Left renal pelvis (tissue), 4 donors: ENCODE measurements around the gene NCLN. TPM values are rescaled to one million over a fixed set of nuclear protein-coding genes. Genes with fewer than 3 reads are reported as not detected.
"Not testable (repeated sequence)": the region's sequence is repeated elsewhere in the genome, so short reads cannot be mapped to it uniquely, and the experiment has no call there.

Experiments
- DNase-seq, 4 donors: peaks; one replicate each; pipeline ENCODE4 v3.0.0-alpha.2; 2013; ENCODE audit warnings: low read depth in 4 of 4, low spot score in 3 of 4
- polyA plus RNA-seq, 4 donors: library from polyadenylated mRNA; unstranded; fragments of 120-200 nt; gene quantifications; one replicate each; pipeline ENCODE4 v1.2.1, GENCODE V29; 2013; ENCODE audit not compliant: insufficient read length in 4 of 4

Gene NCLN
- polyA plus RNA-seq, 4 donors = 28.1 to 50.9 (median 32.1) TPM

DNA sequence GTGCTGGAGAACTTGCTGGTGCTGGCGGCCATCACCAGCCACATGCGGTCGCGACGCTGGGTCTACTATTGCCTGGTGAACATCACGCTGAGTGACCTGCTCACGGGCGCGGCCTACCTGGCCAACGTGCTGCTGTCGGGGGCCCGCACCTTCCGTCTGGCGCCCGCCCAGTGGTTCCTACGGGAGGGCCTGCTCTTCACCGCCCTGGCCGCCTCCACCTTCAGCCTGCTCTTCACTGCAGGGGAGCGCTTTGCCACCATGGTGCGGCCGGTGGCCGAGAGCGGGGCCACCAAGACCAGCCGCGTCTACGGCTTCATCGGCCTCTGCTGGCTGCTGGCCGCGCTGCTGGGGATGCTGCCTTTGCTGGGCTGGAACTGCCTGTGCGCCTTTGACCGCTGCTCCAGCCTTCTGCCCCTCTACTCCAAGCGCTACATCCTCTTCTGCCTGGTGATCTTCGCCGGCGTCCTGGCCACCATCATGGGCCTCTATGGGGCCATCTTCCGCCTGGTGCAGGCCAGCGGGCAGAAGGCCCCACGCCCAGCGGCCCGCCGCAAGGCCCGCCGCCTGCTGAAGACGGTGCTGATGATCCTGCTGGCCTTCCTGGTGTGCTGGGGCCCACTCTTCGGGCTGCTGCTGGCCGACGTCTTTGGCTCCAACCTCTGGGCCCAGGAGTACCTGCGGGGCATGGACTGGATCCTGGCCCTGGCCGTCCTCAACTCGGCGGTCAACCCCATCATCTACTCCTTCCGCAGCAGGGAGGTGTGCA lies 6.6 kb upstream of the NCLN start:
- no peak for DNase-seq

DNA sequence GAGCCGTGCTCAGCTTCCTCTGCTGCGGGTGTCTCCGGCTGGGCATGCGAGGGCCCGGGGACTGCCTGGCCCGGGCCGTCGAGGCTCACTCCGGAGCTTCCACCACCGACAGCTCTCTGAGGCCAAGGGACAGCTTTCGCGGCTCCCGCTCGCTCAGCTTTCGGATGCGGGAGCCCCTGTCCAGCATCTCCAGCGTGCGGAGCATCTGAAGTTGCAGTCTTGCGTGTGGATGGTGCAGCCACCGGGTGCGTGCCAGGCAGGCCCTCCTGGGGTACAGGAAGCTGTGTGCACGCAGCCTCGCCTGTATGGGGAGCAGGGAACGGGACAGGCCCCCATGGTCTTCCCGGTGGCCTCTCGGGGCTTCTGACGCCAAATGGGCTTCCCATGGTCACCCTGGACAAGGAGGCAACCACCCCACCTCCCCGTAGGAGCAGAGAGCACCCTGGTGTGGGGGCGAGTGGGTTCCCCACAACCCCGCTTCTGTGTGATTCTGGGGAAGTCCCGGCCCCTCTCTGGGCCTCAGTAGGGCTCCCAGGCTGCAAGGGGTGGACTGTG lies 5.9 kb upstream of the NCLN start:
- no peak for DNase-seq

DNA sequence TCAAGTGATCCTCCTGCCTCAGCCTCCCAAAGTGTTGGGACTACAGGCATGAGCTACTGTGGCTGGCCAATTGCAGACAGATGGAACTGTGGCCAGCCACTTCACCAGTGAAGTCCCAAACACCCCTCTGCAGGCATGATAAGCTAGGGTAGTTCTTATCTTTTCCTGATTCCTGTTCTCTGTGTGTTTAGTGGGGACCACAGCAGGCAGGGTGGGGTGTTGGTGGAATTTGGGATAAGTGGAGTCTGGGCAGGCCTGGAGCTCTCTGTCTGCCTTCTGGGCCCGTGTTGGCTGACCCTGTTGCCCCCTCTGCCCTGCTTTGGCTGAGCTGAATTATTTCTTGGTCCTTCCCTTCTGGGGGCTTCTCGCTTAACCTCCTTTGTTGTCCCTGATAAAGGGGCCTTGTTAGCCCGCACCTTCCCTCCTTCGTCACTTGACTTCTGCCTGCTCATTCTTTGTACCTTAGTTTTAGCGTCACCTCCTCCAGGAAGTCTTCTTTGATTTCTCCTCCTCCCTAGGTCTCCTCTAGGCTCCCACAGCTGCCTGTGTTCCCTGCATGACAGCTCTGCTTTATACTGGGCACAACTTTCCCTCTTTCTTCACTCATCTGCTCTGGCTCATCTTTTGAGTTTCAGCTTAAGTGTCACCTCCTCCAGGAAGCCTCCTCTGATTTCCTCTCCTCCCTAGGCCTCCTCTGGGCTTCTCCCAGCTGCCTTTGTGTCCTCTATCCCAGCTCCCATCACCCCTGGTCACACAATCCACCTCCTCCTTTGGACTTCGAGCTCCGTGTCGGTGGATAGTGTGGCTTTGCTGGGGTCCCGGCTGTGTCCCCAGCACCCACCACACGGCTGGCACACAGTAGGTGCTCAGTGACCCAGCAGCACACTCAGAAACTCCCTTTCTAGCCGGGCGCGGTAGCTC lies 1.7 kb upstream of the NCLN start:
- DNase-seq = no peak

DNA sequence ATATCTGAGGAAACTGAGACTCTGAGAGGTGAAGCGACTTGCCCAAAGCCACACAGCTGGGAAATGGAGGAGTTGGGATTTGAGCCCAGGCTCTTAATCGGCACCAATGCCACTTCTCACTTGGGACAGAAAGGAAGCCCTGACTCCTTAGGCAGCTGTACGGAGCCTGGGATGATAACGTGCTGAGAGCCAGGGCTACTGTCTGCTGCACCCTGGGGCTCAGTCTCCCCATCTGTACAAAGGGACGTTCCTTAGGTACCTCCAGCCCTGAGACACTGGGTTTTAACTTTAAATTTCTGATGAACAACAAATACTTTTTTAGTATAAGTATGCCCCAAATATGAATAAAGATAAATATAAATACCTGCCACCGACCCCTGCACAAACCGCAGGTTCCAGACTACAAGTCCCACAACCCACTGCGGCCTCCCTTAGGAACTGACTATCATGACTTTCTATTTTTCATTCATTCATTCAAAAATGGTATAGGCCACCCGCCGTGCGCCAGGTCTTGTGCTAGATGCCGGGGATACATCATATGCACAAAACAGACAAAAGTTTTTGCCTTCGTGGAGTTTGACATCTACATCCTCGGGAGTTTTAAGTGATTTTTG lies 776 bp upstream of the NCLN start:
- no peak for DNase-seq

DNA sequence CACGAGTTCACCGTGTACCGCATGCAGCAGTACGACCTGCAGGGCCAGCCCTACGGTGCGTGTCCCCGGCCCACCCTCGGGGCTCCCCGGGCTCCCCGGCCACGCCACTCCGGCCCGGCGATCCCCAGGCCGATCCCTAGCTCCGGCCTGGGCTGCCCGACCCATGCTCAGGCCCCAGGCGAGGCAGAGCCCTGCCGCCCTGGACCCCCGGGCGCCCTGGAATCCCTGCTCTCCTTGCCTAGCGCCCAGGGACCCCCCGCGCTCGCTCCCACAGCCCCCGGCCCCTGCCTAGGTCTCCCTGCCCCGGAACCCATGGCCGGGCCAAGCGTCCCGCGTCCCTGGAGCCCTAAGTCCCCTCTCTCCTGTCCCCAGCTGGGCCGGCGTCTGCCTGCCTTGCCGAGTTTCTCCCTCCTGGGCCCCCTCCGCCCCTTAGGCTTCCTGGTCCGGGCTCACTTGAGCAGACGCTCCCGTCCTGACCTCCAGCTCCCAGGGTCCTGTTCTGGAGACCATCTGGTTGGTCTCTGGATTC lies 494 bp downstream of the NCLN start:
- peak in 1 of 4 donors; percentile 11 for DNase-seq

DNA sequence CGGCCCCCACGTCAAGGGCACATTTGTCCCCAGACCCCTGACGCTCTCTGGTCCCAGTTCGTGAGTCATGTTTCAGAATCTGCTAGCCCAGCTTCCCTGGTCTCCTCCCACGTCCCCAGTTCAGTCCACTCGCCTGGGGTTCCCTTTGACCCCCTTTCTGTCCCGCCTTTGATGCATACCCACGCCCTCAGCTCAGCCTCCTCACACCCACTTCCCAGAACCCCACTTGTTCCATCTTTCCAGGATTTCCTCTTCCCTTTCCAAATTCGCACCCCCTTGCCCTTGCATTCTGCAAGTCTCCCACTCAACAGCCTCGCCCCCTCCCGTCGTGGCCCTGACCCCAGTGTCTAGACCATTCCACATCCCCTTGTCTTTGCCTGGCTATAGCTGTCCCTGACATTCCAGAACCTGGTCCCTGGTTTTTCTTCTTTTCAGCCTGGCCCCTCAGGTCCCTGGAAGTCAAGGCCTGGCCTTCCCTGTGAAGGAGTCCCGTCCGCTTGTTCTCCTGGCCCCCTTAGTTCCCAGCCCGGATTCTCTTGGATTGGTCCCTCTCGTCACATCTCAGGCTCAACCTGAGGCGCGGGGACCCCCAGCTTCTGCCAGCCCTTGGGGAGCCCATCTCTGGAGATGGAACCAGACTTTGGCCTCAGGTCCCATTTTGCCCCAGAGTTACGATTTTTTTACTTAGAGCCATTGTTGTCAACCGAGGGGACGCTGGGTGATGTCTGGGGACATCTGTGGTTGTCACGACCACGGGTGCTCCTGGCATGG lies 1.3 kb downstream of the NCLN start:
- no peak for DNase-seq

DNA sequence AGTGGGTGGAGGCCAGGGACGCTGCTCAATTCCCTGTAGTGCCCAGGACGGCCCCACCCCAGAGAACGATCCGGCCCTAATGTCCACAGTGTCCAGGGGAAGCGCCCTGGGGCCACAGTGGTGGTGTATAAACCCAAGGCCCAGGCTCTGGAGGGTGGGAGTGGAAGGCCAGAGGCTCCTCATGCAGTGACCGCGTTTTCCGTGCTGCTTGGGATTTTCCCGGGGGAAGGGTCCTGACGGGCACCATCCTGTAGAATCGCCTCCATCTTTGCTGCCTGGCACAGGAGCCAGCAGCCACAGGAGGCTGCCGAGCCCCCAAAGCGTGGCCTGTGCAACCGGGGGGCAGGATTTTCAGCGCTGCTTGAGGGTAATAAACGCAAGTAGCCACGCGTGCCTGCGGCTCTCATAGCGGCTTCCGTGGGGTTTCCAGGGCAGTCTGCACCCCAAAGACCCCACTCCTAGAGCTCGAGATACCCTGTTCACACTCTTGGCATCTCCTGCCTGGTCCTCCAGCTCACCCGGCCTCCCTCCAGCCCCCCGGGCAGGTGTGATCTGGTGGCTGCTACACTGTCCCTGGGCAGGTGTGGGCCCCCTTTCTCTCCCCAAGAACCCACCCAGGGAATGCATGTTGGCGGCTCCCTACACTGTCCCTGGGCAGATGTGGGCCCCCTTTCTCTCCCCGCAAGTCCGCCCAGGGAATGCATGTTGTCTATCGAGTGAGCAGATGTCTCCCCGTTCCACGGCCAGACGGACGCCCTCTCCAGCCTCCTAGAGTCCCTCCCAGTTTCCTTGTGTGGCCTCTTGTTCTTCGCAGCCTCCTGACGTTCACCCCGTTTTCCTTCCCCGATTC lies 2.2 kb downstream of the NCLN start:
- no peak for DNase-seq

DNA sequence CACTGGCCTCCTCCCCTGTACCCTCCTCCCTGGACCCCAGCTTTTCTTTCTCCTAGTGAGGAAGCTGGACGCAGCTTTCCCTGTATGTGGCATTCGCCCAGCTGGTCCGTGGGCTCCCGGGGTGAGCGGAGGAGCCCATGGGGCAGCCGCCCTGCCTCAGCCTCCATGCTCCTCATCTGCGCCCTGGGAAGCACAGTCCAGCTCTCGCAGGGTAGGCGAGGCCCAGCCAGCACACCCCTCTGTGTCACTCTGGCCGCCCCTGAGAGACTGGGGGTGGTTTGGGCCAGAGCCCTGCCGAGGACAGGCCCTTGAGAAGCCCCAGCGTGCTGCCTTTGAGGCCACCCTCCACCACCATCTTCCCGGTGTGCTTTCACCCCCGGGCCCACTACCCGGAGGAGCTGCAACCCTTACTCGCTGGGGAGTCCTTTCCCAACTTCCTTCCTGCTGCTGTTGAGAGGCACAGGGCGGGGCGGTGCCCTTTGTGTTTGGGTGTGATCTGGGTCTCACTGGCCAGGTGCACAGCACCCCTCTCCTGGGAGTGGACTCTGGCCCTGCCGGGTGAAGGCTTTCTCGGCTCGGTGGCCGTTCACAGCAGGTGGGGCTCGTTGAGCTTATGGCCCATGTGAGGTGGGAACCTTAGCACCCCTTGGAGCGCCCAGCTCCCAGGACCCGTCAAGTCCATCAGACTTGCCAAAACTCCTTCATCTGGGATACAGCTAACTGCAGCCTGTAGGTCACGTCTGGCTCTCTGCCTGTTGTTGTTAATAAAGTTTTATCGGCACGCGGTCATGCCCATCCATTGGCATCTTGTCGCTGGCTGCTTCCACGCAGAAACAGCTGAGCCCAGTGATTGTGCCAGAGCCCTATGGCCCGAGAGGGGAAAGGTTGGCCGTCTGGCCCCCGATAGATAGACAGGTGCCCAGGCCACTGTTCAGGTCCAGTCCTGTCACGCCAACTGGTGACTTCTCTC lies 3.2 kb downstream of the NCLN start:
- no peak for DNase-seq

DNA sequence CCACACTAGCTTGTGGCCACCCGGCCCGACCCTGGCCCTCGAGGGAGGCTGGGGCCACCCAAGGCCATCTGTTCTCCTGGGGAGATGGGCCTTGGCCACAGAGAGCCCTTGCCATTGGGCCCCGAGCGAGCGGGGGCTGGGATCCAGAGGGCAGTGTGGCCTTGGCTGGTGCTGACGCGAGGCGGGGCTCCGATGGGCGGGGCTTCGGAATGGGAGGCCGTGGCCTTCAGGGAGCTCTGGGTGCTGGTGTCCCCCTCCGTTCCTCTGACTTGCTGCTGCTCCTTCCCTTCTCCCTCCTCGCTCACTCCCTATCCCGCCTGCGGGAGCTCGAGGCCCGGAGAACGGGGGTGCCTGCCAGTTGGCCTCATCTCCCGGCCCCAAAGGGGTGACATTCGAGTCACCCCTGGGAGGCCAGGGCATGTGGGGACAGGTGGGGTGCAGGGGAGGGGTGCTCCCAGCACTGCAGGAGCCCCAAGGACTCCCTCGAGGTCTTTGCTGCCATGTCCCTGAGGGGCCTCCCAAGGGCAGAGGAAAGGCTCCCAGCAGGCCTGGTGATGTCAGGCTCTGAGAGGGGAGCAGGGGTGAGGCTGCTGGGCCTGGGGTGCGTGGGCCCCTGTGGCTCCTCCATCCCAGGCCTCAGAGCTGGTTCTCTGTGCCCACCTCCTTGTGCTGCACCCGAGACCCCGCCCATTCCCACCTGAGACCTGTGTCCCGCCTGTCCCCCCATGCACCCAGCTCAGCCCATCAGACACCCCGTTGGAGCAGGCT lies 4.2 kb downstream of the NCLN start:
- no peak for DNase-seq

DNA sequence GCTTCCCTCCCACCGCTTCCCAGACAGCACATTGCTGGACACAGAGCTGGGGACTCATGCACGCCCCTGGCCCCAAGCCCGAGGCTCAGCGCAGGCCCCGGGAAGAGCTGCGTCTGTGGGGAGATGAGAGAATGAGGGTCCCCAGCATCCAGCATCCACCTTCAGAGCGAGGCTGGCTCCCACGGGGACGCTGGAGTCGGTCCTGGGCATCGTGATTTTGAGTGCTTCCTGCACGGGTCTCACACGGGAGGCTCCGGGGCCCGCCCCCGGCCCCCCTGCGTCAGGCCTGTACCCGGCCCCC lies 4.7 kb downstream of the NCLN start:
- no peak for DNase-seq

DNA sequence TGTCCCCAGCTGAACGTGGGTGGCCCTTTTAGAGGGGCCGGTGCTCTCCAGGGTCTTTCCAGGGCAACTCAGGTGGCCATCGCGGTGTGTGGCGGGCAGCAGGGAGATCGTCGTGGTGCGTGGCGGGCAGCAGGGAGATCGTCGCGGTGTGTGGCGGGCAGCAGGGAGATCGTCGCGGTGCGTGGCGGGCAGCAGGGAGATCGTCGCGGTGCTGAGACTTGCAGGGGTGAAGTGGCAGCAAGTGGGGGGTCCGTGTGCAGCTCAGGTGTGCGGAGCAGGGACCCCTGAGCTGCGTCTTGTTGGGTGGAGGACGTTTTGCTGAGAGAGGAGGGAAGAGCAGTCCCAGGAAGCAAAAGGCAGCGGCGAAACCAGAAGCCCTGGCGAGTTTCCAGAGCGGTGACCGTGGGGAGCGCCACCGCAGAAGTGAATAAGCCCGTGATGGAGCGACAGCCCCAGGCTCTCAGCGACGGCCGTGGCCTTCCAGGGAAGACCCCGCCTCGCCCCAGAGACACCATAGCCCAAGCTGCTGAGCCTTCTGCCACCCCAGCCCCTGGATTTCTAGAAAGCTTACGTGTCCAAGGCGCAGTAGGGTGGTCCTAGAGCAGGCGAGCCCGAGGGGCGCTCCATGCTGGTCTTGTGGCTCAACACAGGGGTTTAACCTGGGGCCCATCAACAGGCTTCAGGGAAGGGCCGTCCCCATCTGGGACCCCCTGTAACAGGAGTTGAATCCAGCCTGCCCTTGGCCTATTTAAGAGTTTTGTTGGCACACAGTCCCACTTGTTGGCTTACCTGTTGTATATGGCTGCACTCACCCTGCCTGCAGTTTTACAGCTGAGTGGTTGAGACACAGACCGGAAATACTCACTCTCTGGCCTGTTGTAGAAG lies 5.4 kb downstream of the NCLN start:
- DNase-seq = no peak

DNA sequence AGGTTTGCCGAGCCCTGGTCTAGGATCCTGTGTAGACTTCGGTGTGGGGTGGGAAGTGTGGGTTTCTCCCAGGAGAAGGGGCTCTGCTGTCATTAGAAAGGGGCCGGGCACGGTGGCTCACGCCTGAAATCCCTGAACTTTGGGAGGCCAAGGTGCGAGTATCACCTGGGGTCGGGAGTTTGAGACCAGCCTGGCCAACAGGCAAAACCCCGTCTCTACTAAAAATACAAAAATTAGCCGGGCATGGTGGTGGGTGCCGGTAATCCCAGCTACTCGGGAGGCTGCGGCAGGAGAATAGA lies 6.0 kb downstream of the NCLN start:
- DNase-seq = not testable (repeated sequence)

DNA sequence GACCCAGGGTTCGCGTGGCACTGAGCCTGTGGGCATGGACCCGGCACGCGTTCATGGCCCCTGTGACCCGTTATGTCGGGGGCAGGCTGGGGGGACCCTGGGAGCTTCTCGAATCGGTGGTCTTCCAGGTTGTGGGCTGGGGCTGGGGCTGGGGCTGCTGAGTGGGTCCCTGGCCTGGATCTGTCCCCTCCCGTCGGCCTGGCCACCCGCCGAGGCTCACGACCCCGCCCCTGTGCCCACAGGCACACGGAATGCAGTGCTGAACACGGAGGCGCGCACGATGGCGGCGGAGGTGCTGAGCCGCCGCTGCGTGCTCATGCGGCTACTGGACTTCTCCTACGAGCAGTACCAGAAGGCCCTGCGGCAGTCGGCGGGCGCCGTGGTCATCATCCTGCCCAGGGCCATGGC lies 6.5 kb downstream of the NCLN start:
- no peak for DNase-seq

DNA sequence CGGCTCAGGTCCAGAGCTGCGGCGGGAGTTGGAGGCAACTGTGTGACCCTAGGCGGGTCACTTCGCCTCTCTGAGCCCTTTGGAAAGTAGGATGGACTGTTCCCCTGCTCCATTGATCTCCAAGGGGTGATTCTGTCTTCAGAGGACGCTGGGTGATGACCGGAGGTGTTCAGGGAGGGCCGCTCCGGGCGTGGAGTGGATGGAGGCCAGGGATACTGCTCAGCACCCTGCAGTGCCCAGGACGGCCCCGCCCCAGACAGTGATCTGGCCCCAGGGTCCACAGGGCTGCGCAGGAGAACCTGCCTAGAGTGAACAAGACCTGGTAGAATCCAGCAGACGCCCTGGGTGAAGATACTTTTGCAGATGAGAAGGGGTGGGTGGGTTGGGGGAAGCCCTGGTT lies 7.0 kb downstream of the NCLN start:
- no peak for DNase-seq

DNA sequence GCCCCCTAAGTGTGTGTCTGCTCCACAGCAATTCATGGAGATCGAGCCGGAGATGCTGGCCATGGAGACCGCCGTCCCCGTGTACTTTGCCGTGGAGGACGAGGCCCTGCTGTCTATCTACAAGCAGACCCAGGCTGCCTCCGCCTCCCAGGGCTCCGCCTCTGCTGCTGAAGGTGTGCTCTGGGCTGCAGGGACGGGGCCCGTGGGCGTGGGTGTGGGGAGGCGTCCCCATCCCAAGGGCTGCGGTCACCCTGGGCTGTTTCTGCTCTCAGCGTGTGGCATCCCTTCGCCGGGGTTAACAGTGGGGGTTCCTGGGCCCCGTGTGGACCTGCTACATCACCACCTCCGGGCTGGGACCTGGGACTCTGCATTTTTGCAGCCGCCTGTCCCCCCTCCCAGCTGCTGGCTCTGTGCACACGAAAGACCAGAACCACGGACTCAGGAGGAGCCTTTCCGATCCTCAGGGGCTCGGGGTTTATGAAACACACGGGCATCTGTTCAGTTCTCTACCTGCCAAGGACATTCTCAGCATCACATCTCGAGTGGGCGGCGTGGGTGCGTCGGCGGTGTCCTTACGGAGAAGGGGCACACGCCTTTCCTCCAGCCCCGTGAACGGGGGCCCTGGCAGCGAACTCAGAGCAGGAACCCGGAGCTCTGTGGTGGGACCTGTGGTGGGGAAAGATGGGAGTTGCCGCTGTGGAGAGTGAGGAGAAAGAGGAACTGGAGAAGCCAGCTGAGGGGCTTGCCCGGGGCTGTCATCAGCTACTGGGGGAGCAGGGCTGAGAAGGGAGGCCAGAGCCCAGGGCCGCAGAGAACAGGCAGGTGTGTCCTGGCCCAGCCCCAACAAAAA lies 7.8 kb downstream of the NCLN start:
- no peak for DNase-seq
